Mammary epithelial cell (primary cell): Measurements from ENCODE around the gene GABRR2.
A peak's percentile ranks its signal among the peaks of the same experiment; 100 is the strongest.

ENCODE experiments used
- EZH2 ChIP-seq: IDR thresholded peaks from 2 replicates; pipeline ENCODE4 v1.6.1; 2012; ENCODE audit warnings: low read length, inconsistent platforms, borderline replicate concordance
- TF ChIP-seq, protein P1 (sequence below), 2 donors: IDR thresholded peaks in 1 of 2; conservative IDR thresholded peaks in 1 of 2; 2 replicates each; pipeline ENCODE4 v1.5.1; 2011 to 2012; ENCODE audit warnings: inconsistent platforms in 2 of 2, low read length in 2 of 2, mild to moderate bottlenecking in 2 of 2, control low read depth in 1 of 2, low read depth in 1 of 2; ENCODE audit not compliant: insufficient read depth in 1 of 2; ENCODE audit errors: extremely low read depth in 1 of 2

DNA sequence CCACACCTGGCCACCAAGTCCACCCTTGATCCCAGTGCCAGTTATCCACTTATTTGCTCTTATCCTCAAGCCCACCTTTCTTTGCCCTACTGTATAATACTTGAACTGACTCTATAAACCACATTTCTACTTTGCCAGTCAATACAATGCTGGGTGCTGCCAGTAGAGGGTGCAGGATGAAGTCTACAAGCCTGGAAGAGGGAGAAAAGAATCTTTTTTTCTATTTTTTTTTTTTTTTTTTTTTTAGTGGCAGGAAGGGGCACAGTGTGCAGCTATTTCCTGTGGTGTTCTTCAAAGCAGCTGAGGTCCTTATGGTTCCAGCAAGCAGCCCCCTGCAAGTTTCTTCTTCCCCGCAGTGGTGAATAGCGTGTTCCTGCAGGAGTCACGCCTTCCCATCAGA lies 75.8 kb downstream of the GABRR2 start:
- TF ChIP-seq, protein P1, sequence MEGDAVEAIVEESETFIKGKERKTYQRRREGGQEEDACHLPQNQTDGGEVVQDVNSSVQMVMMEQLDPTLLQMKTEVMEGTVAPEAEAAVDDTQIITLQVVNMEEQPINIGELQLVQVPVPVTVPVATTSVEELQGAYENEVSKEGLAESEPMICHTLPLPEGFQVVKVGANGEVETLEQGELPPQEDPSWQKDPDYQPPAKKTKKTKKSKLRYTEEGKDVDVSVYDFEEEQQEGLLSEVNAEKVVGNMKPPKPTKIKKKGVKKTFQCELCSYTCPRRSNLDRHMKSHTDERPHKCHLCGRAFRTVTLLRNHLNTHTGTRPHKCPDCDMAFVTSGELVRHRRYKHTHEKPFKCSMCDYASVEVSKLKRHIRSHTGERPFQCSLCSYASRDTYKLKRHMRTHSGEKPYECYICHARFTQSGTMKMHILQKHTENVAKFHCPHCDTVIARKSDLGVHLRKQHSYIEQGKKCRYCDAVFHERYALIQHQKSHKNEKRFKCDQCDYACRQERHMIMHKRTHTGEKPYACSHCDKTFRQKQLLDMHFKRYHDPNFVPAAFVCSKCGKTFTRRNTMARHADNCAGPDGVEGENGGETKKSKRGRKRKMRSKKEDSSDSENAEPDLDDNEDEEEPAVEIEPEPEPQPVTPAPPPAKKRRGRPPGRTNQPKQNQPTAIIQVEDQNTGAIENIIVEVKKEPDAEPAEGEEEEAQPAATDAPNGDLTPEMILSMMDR (conservative IDR thresholded peaks at IDR 0.05 in 1 of 2, IDR thresholded peaks at IDR 0.05 in 1 of 2; ENCODE audit: extremely low read depth in 1 of 2, insufficient read depth in 1 of 2, low read depth in 1 of 2, low read length in 2 of 2), result peak; percentile 34 to 44
- TF ChIP-seq EZH2, result no peak
